ENCODE data around the gene CACNA2D4. TPM values are rescaled to one million over a fixed set of nuclear protein-coding genes. Genes with fewer than 3 reads are reported as not detected.
A peak's percentile ranks its signal among the peaks of the same experiment; 100 is the strongest.
"Not testable (repeated sequence)": the region's sequence is repeated elsewhere in the genome, so short reads cannot be mapped to it uniquely, and the experiment has no call there.

CACNA2D4 gene
- total RNA-seq: 1 to 10 TPM; 5.5 to 7.2 TPM

GRCh38 chr12:1918081-1918883 lies at the start of gene CACNA2D4:
Gene CACNA2D4 (minus strand): TSS chr12:1918652. CDS start chr12:1918473, 179 bp downstream.
- no peaks in the 10 kb centered on the region for H3K9me3 Mint-ChIP-seq (ENCODE audit: low read depth)
- CTCF ChIA-PET: interaction anchor here (0.7 to 2.4 kb wide), 2 partner anchors 22 to 258 kb away, joined by 3 to 11 read pairs; no protein-coding TSS in a partner anchor
- intact Hi-C loops (cut with DNase I, micrococcal nuclease): loop anchor here in 1 of 2 experiments (10.0 kb wide), 1 partner anchor 583 kb away; no protein-coding TSS in a partner anchor

GRCh38 chr12:1966561-1967226 lies 48.2 kb upstream of the CACNA2D4 start:
- peaks cover 4% of the 10 kb centered on the region for H3K4me1 Mint-ChIP-seq
- ATAC-seq (no peak), DNase-seq (no peak)
- no peaks in the 10 kb centered on the region for H3K9me3 Mint-ChIP-seq (ENCODE audit: low read depth)
- POLR2A ChIA-PET: interaction anchor here (0.7 kb wide), 1 partner anchor 48 kb away, joined by 3 read pairs; no protein-coding TSS in a partner anchor
- H3K27me3 Mint-ChIP-seq: no peaks in the 10 kb centered on the region
- H3K36me3 Mint-ChIP-seq (ENCODE audit: low read depth): peaks cover 10% of the 10 kb centered on the region
- intact Hi-C loops (cut with DNase I, micrococcal nuclease): no loop called here
- no peak overlapping the region for H3K27ac Mint-ChIP-seq
- no peak overlapping the region for H3K4me3 Mint-ChIP-seq
- CTCF ChIA-PET: interaction anchor here (0.6 to 1.0 kb wide), 2 partner anchors 104 to 429 kb away, joined by 3 to 4 read pairs; no protein-coding TSS in a partner anchor

More at GRCh38 chr12:1918081-1918883, at the start of gene CACNA2D4:
- H3K27me3 Mint-ChIP-seq: no peaks in the 10 kb centered on the region
- no peak within 1 kb of the TSS for H3K27ac Mint-ChIP-seq
- H3K4me1 Mint-ChIP-seq: peaks cover 16% of the 10 kb centered on the region
- H3K4me3 Mint-ChIP-seq: no peak within 1 kb of the TSS
- H3K36me3 Mint-ChIP-seq (ENCODE audit: low read depth): no peaks in the 10 kb centered on the region
- DNase-seq (no peak), ATAC-seq (no peak)
- POLR2A ChIA-PET: no interaction called here

DNA sequence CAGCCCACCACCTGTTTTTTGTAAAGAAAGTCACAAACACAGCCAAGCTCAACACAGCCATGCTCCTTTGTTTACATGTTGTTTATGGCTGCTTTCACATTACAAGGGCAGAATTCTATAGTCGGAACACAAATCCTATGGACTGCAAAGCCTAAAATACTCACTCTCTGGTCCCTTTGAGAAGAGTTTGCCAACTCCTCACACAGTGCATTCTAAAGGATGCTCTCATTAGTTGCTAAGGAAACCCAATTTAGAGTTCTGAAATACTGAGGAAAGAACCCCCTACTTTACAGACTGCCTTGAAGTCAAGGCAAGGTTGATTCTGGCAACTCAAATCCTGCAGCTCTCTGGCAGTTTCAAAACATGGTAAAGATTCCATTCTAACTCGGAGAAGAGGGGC lies 47.5 kb upstream of the CACNA2D4 start:
- Mint-ChIP-seq H3K9me3 (ENCODE audit: low read depth) (no peaks in the 10 kb centered on the region), H3K27ac (no peak overlapping the region), H3K27me3 (no peaks in the 10 kb centered on the region), H3K36me3 (ENCODE audit: low read depth) (peaks cover 15% of the 10 kb centered on the region), H3K4me1 (peaks cover 4% of the 10 kb centered on the region), H3K4me3 (no peak overlapping the region)
- ChIA-PET POLR2A (no interaction called here), CTCF (no interaction called here)
- intact Hi-C loops (cut with DNase I, micrococcal nuclease): no loop called here
- DNase-seq (no peak), ATAC-seq (no peak)

GRCh38 chr12:1962051-1963020 lies 43.9 kb upstream of the CACNA2D4 start:
- Mint-ChIP-seq H3K27ac (no peak overlapping the region), H3K36me3 (ENCODE audit: low read depth) (peaks cover 27% of the 10 kb centered on the region), H3K9me3 (ENCODE audit: low read depth) (no peaks in the 10 kb centered on the region), H3K4me3 (no peak overlapping the region), H3K27me3 (no peaks in the 10 kb centered on the region), H3K4me1 (no peaks in the 10 kb centered on the region)
- CTCF ChIA-PET: interaction anchor here (0.6 kb wide), 1 partner anchor 13 kb away, joined by 3 read pairs; no protein-coding TSS in a partner anchor
- intact Hi-C loops (cut with DNase I, micrococcal nuclease): no loop called here
- POLR2A ChIA-PET: no interaction called here
- ATAC-seq (no peak), DNase-seq (no peak)

DNA sequence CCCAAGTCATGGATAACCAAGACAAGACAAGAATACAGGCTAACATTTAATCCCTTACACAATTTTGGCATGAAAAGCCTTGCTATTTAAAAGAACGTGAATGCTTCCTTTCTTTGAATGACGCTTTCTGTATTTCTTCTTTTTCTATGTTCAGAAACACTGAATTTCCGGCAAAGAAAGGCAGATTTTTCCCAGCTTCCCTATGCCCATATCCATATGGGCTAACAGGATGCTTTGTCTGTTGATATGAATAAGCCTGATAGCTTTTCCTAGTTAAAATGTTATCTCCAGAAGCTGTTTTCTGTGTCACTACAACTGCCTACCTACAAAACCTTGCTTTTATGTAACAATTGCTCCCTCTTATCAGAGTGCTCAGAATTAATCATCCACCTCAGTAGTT lies 38.3 kb upstream of the CACNA2D4 start:
- no peak for ATAC-seq
- DNase-seq: no peak
- no peaks in the 10 kb centered on the region for H3K4me1 Mint-ChIP-seq
- ChIA-PET CTCF (interaction anchor here (1.4 to 2.1 kb wide), 2 partner anchors 17 to 322 kb away, joined by 6 read pairs; no protein-coding TSS in a partner anchor), POLR2A (no interaction called here)
- H3K27ac Mint-ChIP-seq: no peak overlapping the region
- H3K27me3 Mint-ChIP-seq: no peaks in the 10 kb centered on the region
- no peaks in the 10 kb centered on the region for H3K9me3 Mint-ChIP-seq (ENCODE audit: low read depth)
- no peak overlapping the region for H3K4me3 Mint-ChIP-seq
- intact Hi-C loops (cut with DNase I, micrococcal nuclease): no loop called here
- H3K36me3 Mint-ChIP-seq (ENCODE audit: low read depth): peaks cover 32% of the 10 kb centered on the region

- intact Hi-C loops (cut with DNase I, micrococcal nuclease): no loop called here
- no peak overlapping the region for H3K4me3 Mint-ChIP-seq
- H3K4me1 Mint-ChIP-seq: peaks cover 3% of the 10 kb centered on the region
- ATAC-seq: peak; percentile 23
- H3K36me3 Mint-ChIP-seq (ENCODE audit: low read depth): peaks cover 41% of the 10 kb centered on the region
- POLR2A ChIA-PET: no interaction called here
- H3K27ac Mint-ChIP-seq: no peak overlapping the region
- no peaks in the 10 kb centered on the region for H3K27me3 Mint-ChIP-seq
- no peak for DNase-seq
- peaks cover 2% of the 10 kb centered on the region for H3K9me3 Mint-ChIP-seq (ENCODE audit: low read depth)
- CTCF ChIA-PET: interaction anchor here (0.7 to 2.8 kb wide), 3 partner anchors 10 to 159 kb away, joined by 4 to 16 read pairs (median 5); no protein-coding TSS in a partner anchor
These were observed 31.5 kb upstream of the CACNA2D4 start for GRCh38 chr12:1949771-1950470.

- ATAC-seq: no peak
- Mint-ChIP-seq H3K27me3 (no peaks in the 10 kb centered on the region), H3K4me1 (peaks cover 3% of the 10 kb centered on the region), H3K9me3 (ENCODE audit: low read depth) (peaks cover 2% of the 10 kb centered on the region), H3K4me3 (no peak overlapping the region), H3K36me3 (ENCODE audit: low read depth) (peaks cover 48% of the 10 kb centered on the region), H3K27ac (no peak overlapping the region)
- ChIA-PET POLR2A (no interaction called here), CTCF (interaction anchor here (1.0 to 2.8 kb wide), 2 partner anchors 9 to 158 kb away, joined by 5 to 16 read pairs; no protein-coding TSS in a partner anchor)
- no peak for DNase-seq
- intact Hi-C loops (cut with DNase I, micrococcal nuclease): no loop called here
These were observed 30.4 kb upstream of the CACNA2D4 start for GRCh38 chr12:1948883-1949282.

- Mint-ChIP-seq H3K27ac (peak overlapping the region; percentile 1), H3K36me3 (ENCODE audit: low read depth) (peaks cover 42% of the 10 kb centered on the region), H3K27me3 (no peaks in the 10 kb centered on the region), H3K9me3 (ENCODE audit: low read depth) (peaks cover 2% of the 10 kb centered on the region), H3K4me3 (no peak overlapping the region), H3K4me1 (peaks cover 3% of the 10 kb centered on the region)
- ChIA-PET POLR2A (no interaction called here), CTCF (no interaction called here)
- ATAC-seq: no peak
- intact Hi-C loops (cut with DNase I, micrococcal nuclease): no loop called here
- no peak for DNase-seq
These were observed 28.6 kb upstream of the CACNA2D4 start for GRCh38 chr12:1947081-1947480.

DNA sequence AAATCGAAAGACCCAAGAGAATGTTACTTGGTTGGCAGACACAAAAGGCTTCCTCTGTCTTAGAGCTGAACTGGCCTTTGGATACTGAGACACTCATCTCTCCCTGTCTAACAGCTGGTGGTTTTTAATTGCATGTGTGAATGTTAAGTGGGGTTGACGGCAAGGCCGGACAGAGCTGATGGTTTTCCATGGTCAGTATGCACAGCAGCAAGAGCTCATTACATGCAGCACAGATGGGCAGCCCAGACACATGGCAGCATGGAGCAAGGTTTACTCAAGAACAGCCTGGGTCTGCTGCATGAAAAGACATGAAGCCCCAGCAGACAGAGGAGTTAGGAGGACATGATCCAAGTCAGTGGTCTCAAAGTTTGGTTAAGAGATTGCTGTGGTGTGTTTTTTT lies 27.8 kb upstream of the CACNA2D4 start:
- intact Hi-C loops (cut with DNase I, micrococcal nuclease): no loop called here
- Mint-ChIP-seq H3K4me3 (no peak overlapping the region), H3K27me3 (no peaks in the 10 kb centered on the region), H3K9me3 (ENCODE audit: low read depth) (peaks cover 2% of the 10 kb centered on the region), H3K4me1 (peaks cover 3% of the 10 kb centered on the region), H3K36me3 (ENCODE audit: low read depth) (peaks cover 39% of the 10 kb centered on the region), H3K27ac (no peak overlapping the region)
- ATAC-seq (no peak), DNase-seq (no peak)
- ChIA-PET CTCF (interaction anchor here (0.8 kb wide), 1 partner anchor 12 kb away, joined by 3 read pairs; no protein-coding TSS in a partner anchor), POLR2A (no interaction called here)

DNA sequence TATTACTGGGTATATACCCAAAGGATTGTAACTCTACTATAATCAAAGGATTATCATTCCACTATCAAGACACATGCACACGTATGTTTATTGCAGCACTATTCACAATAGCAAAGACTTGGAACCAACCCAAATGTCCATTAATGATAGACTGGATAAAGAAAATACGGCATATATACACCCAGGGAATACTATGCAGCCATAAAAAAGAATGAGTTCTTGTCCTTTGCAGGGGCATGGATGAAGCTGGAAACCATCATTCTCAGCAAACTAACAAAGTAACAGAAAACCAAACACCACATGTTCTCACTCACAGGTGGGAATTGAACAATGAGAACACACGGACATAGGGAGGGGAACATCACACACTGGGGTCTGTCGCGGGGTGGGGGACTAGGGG lies 27.1 kb upstream of the CACNA2D4 start:
- H3K4me3 Mint-ChIP-seq; DNase-seq; H3K27ac Mint-ChIP-seq; H3K4me1 Mint-ChIP-seq; H3K9me3 Mint-ChIP-seq (ENCODE audit: low read depth); intact Hi-C loops (cut with DNase I, micrococcal nuclease); H3K27me3 Mint-ChIP-seq; POLR2A ChIA-PET; ATAC-seq: not testable (repeated sequence)
- CTCF ChIA-PET: interaction anchor here (0.8 kb wide), 1 partner anchor 12 kb away, joined by 3 read pairs; no protein-coding TSS in a partner anchor
- H3K36me3 Mint-ChIP-seq (ENCODE audit: low read depth): peaks cover 44% of the 10 kb centered on the region
